A549 (cell line): Measurements from ENCODE around the gene STX12. TPM values are rescaled to one million over a fixed set of nuclear protein-coding genes. Genes with fewer than 3 reads are reported as not detected.

ENCODE experiments used
- ATAC-seq, 2 experiments: fragments of 200-7000 bp in 1 of 2; fragments of >200 bp in 1 of 2; cut with Nextera tagmentation in 1 of 2; cut with Tn5 transposase in 1 of 2; 3 replicates each; pipeline versions ENCODE4 v1.8.0 to v1.9.1; 2018 to 2020; ENCODE audit warnings: mild to moderate bottlenecking in 1 of 2, moderate library complexity in 1 of 2
- CTCF ChIA-PET: fragments of 300-600 bp; sonication (Branson Sonifier 250); formaldehyde crosslinking; extraction: SDS; loops from one replicate; lab custom pipeline; 2021; ENCODE audit warnings: antibody characterized with exemption, inconsistent platforms; lab: Yijun Ruan, JAX
- POLR2A ChIA-PET: fragments of 350-600 bp; formaldehyde crosslinking; extraction: SDS; loops from one replicate; lab custom pipeline; 2021; ENCODE audit warnings: antibody characterized with exemption, inconsistent platforms; lab: Yijun Ruan, JAX
- DNase-seq, 2 experiments: peaks; one replicate each; pipeline versions ENCODE4 v3.0.0 to v3.0.0-alpha.2; 2011 to 2016; ENCODE audit warnings: low read depth in 1 of 2, low spot score in 1 of 2
- FAIRE-seq: peaks from 2 replicates; lab custom pipeline; 2011; peaks lifted over from hg19 to GRCh38; lab: Jason Lieb, UNC
- H3K27ac ChIP-seq, 2 experiments: fragments of >200 bp; sonication (Bioruptor Twin); formaldehyde crosslinking; 3 replicates each; pipeline ENCODE4 v1.5.1; 2016 to 2017
- H3K4me1 ChIP-seq: fragments of >200 bp; sonication (Bioruptor Twin); formaldehyde crosslinking; 3 replicates; pipeline ENCODE4 v1.6.1; 2016
- H3K4me2 ChIP-seq: fragments of >200 bp; sonication (Bioruptor Twin); formaldehyde crosslinking; 3 replicates; pipeline ENCODE4 v1.6.1; 2016
- H3K4me3 ChIP-seq: fragments of >200 bp; sonication (Bioruptor Twin); formaldehyde crosslinking; 3 replicates; pipeline ENCODE4 v1.5.1; 2016
- H3K9me3 ChIP-seq: fragments of >200 bp; sonication (Bioruptor Twin); formaldehyde crosslinking; 3 replicates; pipeline ENCODE4 v1.6.1; 2016
- BHLHE40 ChIP-seq: IDR thresholded peaks from 2 replicates; pipeline ENCODE4 v1.6.1; 2012; ENCODE audit warnings: low read depth, low read length, inconsistent platforms
- CBX2 ChIP-seq: fragments of 200-600 bp; sonication (generic); IDR thresholded peaks from 2 replicates; pipeline ENCODE4 v1.6.1; 2016; ENCODE audit warnings: low read depth, mild to moderate bottlenecking, borderline replicate concordance
- CEBPB ChIP-seq, 2 experiments: fragments of >200 bp in 1 of 2; sonication (Bioruptor Twin) in 1 of 2; formaldehyde crosslinking in 1 of 2; IDR thresholded peaks; 2 replicates each; pipeline ENCODE4 v1.6.1; 2012 to 2016
- CHD2 ChIP-seq: fragments of 150-350 bp; IDR thresholded peaks from 2 replicates; pipeline ENCODE4 v1.6.1; 2014; ENCODE audit warnings: low read length; ENCODE audit not compliant: partially characterized antibody
- CHD4 ChIP-seq: fragments of 200-600 bp; sonication (generic); IDR thresholded peaks from 2 replicates; pipeline ENCODE4 v1.6.1; 2016; ENCODE audit warnings: antibody characterized with exemption, mild to moderate bottlenecking, borderline replicate concordance
- EHMT2 ChIP-seq: fragments of 200-600 bp; sonication (generic); IDR thresholded peaks from 2 replicates; pipeline ENCODE4 v1.6.1; 2016; ENCODE audit warnings: antibody characterized with exemption, low read depth, mild to moderate bottlenecking, moderate library complexity
- FOSB ChIP-seq: fragments of 250-450 bp; sonication (Bioruptor Pico); IDR thresholded peaks from 2 replicates; pipeline ENCODE4 v1.5.0; 2020; ENCODE audit warnings: mild to moderate bottlenecking, moderate library complexity
- HOXA7 ChIP-seq: fragments of 250-450 bp; sonication (Bioruptor Pico); IDR thresholded peaks from 2 replicates; pipeline ENCODE4 v1.5.0; 2020; ENCODE audit warnings: mild to moderate bottlenecking, moderate library complexity
- KDM1A ChIP-seq: fragments of 200-600 bp; sonication (generic); IDR thresholded peaks from 2 replicates; pipeline ENCODE4 v1.6.1; 2016; ENCODE audit warnings: low read depth, mild to moderate bottlenecking
- MAFK ChIP-seq: fragments of 450-650 bp; IDR thresholded peaks from 2 replicates; pipeline ENCODE4 v1.6.1; 2014; ENCODE audit not compliant: partially characterized antibody
- MYC ChIP-seq: IDR thresholded peaks from 2 replicates; pipeline ENCODE4 v1.6.1; 2012; ENCODE audit warnings: mild to moderate bottlenecking, inconsistent platforms, low read length, improper control_type of control experiment, borderline replicate concordance
- NPAS2 ChIP-seq: fragments of 250-450 bp; sonication (Bioruptor Pico); IDR thresholded peaks from 2 replicates; pipeline ENCODE4 v1.8.0; 2022; ENCODE audit warnings: mild to moderate bottlenecking, moderate library complexity, borderline replicate concordance
- POLR2A ChIP-seq: IDR thresholded peaks from 2 replicates; pipeline ENCODE4 v1.6.1; 2012; ENCODE audit warnings: mild to moderate bottlenecking, low read length
- POLR2AphosphoS2 ChIP-seq: conservative IDR thresholded peaks from 2 replicates; pipeline ENCODE4 v1.6.1; 2012; ENCODE audit warnings: low read length, improper control_type of control experiment, inconsistent platforms
- SREBF2 ChIP-seq: fragments of 450-650 bp; IDR thresholded peaks from 2 replicates; pipeline ENCODE4 v1.6.1; 2014; ENCODE audit warnings: mild to moderate bottlenecking, moderate library complexity
- TP53 ChIP-seq: fragments of 250-450 bp; sonication (Bioruptor Pico); IDR thresholded peaks from 2 replicates; pipeline ENCODE4 v1.5.0; 2021; ENCODE audit warnings: mild to moderate bottlenecking, moderate library complexity
- ZC3H11A ChIP-seq: fragments of 450-650 bp; IDR thresholded peaks from 2 replicates; pipeline ENCODE4 v1.6.1; 2014; ENCODE audit warnings: antibody characterized with exemption, mild to moderate bottlenecking
- ZFP36 ChIP-seq: fragments of 450-650 bp; IDR thresholded peaks from 2 replicates; pipeline ENCODE4 v1.6.1; 2014; ENCODE audit warnings: borderline replicate concordance; ENCODE audit not compliant: partially characterized antibody
- WGBS: methylation state at CpG from one replicate; pipeline ENCODE4 v1.1.6; 2017; ENCODE audit errors: missing lambda C conversion rate; 5-methylcytosine and 5-hydroxymethylcytosine counted together
- polyA plus RNA-seq, 4 experiments: library from polyadenylated mRNA; depleted of rRNA in 3 of 4; stranded (reverse); fragments of >200 nt; fragmentation: RNase III in 1 of 4; extraction: RNeasy Plus Mini Kit Qiagen cat#74134 plus additional on column Dnase treatment in 1 of 4; gene quantifications; 2 replicates in 3 of 4; 3 replicates in 1 of 4; pipeline ENCODE4 v1.2.3, GENCODE V29; 2011 to 2017
- TF ChIP-seq, protein P1 (sequence below): fragments of >200 bp; sonication (Bioruptor Twin); formaldehyde crosslinking; IDR thresholded peaks from 3 replicates; pipeline ENCODE4 v1.6.1; 2016
- TF ChIP-seq, protein P2 (sequence below): fragments of 150-350 bp; IDR thresholded peaks from 2 replicates; pipeline ENCODE4 v1.6.1; 2014; ENCODE audit warnings: low read depth, mild to moderate bottlenecking, low read length

The STX12 gene
- polyA plus RNA-seq, 2 of the 4 experiments (the other 2 are of a cell fraction), result 11.9 to 14.6 TPM

DNA sequence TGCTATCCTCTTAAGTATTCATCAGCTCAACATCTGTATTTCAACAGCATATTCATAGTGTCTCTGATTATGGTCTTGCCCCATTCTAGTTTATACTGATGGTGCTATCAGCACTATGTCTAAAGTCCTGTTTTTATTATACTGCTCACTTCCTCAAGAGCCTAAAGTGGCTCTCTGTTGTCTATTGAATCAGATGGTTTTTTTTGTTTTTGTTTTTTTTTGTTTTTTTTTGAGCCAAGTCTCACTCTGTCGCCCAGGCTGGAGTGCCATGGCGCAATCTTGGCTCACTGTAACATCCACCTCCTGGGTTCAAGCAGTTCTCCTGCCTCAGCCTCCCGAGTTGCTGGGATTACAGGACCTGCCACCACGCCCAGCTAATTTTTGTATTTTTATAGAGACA is 6.1 kb downstream of the STX12 start:
- FAIRE-seq (no peak), ATAC-seq (no peak), DNase-seq (no peak)
- Histone ChIP-seq H3K4me3 (no peak overlapping the region), H3K4me1 (peaks cover 12% of the 10 kb centered on the region; the same call in 2 of the 3 replicates), H3K9me3 (no peaks in the 10 kb centered on the region), H3K27ac (no peak overlapping the region), H3K4me2 (no peak overlapping the region)
- 92% methylated on average over 4 of the region's 4 CpGs for WGBS
- ChIA-PET POLR2A (no interaction called here), CTCF (interaction anchor here (1.9 kb wide), 1 partner anchor 12 kb away, joined by 3 read pairs; no protein-coding TSS in a partner anchor)
- TF ChIP-seq POLR2AphosphoS2 (no peak), EHMT2 (no peak), CBX2 (no peak), NPAS2 (no peak), TP53 (CRISPR knock-in tag) (no peak), BHLHE40 (no peak)
- TF ChIP-seq, protein P1, sequence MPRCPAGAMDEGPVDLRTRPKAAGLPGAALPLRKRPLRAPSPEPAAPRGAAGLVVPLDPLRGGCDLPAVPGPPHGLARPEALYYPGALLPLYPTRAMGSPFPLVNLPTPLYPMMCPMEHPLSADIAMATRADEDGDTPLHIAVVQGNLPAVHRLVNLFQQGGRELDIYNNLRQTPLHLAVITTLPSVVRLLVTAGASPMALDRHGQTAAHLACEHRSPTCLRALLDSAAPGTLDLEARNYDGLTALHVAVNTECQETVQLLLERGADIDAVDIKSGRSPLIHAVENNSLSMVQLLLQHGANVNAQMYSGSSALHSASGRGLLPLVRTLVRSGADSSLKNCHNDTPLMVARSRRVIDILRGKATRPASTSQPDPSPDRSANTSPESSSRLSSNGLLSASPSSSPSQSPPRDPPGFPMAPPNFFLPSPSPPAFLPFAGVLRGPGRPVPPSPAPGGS, result no peak
- TF ChIP-seq, protein P2, sequence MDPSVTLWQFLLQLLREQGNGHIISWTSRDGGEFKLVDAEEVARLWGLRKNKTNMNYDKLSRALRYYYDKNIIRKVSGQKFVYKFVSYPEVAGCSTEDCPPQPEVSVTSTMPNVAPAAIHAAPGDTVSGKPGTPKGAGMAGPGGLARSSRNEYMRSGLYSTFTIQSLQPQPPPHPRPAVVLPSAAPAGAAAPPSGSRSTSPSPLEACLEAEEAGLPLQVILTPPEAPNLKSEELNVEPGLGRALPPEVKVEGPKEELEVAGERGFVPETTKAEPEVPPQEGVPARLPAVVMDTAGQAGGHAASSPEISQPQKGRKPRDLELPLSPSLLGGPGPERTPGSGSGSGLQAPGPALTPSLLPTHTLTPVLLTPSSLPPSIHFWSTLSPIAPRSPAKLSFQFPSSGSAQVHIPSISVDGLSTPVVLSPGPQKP, result no peak

DNA sequence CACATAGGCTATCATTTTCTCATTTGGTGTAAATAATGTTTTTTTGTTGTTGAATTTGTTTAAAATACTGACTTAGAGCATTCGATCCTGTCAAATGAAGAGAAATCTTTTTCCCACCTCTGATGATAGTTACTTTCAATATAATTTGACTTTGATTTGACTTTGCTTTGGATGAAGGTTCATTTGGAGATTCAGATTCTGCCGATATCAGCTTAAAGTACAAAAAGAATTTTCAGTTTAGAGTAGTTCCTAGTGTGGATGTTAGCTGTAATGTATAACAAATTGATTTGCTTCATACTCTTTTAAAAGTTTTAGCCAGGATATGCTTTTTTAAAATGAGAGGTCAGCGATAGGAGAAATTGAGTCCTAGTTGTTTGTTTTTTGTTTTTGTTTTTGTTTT is 9.9 kb downstream of the STX12 start:
- TF ChIP-seq POLR2AphosphoS2 (no peak), CEBPB (IDR thresholded peaks at IDR 0.05) (no peak), ZFP36 (no peak), MAFK (peak; percentile 55), CHD2 (no peak), FOSB (no peak), KDM1A (no peak), BHLHE40 (no peak)
- TF ChIP-seq, all 56 proteins: peak for 1
- Histone ChIP-seq H3K9me3 (no peaks in the 10 kb centered on the region), H3K27ac (no peak overlapping the region), H3K4me2 (no peak overlapping the region), H3K4me1 (no peaks in the 10 kb centered on the region), H3K4me3 (no peak overlapping the region)
- DNase-seq, result no peak
- FAIRE-seq, result no peak
- ChIA-PET CTCF (interaction anchor here (1.3 kb wide), 1 partner anchor 28 kb away, joined by 3 read pairs; no protein-coding TSS in a partner anchor), POLR2A (no interaction called here)
- ATAC-seq, result no peak
- 92% methylated on average over 3 of the region's 3 CpGs for WGBS

DNA sequence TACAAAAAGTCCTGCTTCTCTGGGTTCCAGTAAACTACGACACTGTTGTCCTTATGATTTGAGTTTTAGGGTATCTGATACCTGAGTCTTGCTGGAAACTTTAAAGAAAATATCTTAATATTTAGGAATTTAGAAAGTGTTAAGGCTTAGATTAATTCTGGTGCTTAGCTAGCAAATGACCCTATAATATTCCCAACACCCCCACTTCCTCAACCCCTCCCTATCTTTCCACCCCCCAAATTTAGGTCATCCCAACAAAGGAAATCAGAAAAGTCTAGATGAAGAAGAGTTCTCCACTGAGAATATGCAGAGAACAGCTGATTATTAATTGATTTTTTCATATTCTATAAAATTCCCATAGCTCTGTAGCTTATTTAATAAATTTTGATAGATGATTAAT is 11.7 kb downstream of the STX12 start:
- DNase-seq (no peak), FAIRE-seq (no peak), ATAC-seq (no peak)
- 93% methylated on average over 1 of the region's 1 CpG for WGBS
- ChIA-PET CTCF (no interaction called here), POLR2A (no interaction called here)
- Histone ChIP-seq H3K4me2 (no peak overlapping the region), H3K4me3 (no peak overlapping the region), H3K4me1 (no peaks in the 10 kb centered on the region), H3K27ac (no peak overlapping the region), H3K9me3 (no peaks in the 10 kb centered on the region)
- TF ChIP-seq POLR2A (no peak), CBX2 (no peak), SREBF2 (no peak), CHD4 (no peak), ZC3H11A (no peak), HOXA7 (CRISPR knock-in tag) (no peak)

DNA sequence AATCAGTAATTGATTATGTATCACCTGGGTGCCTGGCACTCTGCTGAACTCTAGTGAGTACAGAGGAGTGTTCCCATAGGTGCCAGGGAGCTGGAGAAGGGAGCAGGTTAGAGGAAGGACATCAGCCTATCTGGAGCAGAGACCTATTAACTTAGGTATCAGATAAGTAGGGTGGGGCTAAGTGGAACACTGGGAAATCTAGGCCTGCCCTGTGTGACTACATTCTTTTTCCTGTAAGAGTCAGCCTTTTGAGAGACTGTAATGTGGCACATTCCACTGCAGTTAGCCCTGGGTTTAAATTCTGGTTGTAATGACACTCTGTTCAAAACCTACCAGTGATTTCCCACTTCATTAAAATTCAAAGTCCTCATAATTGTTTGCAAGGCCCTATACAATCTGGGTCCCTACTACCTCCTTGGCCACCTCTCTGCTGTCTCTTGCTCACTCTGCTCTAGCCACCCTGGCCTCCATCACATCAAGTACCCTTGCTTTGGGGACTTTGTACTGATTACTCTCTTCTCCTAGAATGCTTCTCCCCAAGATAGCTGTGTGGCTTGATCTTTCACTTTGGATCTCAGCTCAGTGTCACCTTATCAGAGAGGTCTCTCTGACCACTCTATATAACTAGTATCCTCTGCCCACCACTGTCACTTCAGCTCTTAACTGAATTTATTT is 12.9 kb downstream of the STX12 start:
- no peak for FAIRE-seq
- ATAC-seq, result peak in 1 of 2 experiments; percentile 47; a peak in 3 of 6 replicates
- no peak for DNase-seq
- TF ChIP-seq MYC, result no peak
- TF ChIP-seq, all 56 proteins: peak for 0
- Histone ChIP-seq H3K27ac (no peak overlapping the region), H3K4me2 (no peak overlapping the region), H3K4me1 (no peaks in the 10 kb centered on the region), H3K4me3 (no peak overlapping the region), H3K9me3 (no peaks in the 10 kb centered on the region)
- ChIA-PET CTCF (no interaction called here), POLR2A (no interaction called here)
